ENCODE results near the gene TSPAN8.
"Not testable (repeated sequence)": the region's sequence is repeated elsewhere in the genome, so short reads cannot be mapped to it uniquely, and the experiment has no call there.

Gene TSPAN8

DNA sequence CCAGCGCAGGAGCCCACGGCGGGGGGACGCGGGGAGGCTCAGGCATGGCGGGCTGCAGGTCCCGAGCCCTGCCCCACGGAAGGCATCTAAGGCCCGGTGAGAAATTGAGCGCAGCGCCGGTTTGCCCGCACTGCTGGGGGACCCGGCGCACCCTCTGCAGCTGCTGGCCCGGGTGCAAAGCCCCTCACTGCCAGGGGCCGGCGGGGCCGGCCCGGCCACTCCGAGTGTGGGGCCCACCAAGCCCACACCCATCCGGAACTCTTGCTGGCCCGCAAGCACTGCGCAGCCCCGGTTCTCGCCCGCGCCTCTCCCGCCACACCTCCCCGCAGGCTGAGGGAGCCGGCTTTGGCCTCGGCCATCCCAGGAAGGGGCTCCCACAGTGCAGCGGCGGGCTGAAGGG, 8.5 kb upstream of the TSPAN8 start:
- no peak overlapping the region for H3K4me3 ChIP-seq (ENCODE audit: low read depth, low read length)
- DNase-seq (ENCODE audit: low read depth) = no peak
- TF ChIP-seq, protein P1, sequence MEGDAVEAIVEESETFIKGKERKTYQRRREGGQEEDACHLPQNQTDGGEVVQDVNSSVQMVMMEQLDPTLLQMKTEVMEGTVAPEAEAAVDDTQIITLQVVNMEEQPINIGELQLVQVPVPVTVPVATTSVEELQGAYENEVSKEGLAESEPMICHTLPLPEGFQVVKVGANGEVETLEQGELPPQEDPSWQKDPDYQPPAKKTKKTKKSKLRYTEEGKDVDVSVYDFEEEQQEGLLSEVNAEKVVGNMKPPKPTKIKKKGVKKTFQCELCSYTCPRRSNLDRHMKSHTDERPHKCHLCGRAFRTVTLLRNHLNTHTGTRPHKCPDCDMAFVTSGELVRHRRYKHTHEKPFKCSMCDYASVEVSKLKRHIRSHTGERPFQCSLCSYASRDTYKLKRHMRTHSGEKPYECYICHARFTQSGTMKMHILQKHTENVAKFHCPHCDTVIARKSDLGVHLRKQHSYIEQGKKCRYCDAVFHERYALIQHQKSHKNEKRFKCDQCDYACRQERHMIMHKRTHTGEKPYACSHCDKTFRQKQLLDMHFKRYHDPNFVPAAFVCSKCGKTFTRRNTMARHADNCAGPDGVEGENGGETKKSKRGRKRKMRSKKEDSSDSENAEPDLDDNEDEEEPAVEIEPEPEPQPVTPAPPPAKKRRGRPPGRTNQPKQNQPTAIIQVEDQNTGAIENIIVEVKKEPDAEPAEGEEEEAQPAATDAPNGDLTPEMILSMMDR (IDR thresholded peaks at IDR 0.05; ENCODE audit: low read depth, low read length, missing control alignments) = no peak

DNA sequence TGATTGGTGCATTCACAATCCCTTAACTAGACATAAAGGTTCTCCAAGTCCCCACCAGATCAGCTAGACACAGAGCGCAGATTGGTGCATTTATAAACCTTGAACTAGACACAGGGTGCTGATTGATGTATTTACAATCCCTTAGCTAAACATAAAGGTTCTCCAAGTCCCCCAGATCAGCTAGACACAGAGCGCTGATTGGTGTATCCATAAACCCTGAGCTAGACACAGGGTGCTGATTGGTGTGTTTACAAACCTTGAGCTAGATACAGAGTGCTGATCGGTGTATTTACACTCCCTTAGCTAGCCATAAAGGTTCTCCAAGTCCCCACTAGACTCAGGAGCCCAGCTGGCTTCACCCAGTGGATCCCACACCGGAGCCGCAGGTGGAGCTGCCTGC, 8.0 kb upstream of the TSPAN8 start:
- H3K4me3 ChIP-seq (ENCODE audit: low read depth, low read length); DNase-seq (ENCODE audit: low read depth): not testable (repeated sequence)

DNA sequence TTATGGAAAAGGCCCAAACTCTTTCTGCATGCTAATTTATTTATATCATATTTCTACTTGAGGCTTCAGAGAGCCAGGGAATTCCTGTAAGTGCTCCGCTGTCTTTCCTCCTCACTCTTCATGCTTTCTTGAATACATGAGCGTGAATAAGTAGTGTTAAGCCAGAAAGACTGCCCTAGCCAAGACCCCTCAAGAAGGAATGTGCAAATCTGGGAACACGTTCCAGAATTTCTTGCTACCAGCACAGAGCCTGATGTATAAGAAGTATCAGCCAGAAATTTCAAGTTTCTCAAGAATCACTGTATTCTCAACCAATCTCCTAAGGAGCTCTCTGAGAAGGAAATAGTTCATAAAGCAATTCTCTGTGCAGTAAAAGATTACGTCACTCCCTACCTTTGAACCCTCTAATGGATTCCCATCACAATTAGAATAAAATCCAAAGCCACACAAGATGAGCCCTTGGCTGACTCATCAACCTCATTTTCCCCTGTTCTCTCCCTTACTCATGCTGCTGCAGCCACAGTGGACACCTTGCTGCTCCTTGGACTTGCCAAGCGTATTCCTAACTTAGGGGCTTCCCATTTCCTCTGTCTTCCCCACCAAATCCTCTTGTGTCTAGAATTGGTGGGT, 6.9 kb upstream of the TSPAN8 start:
- DNase-seq (ENCODE audit: low read depth) = no peak
- TF ChIP-seq, protein P1 (IDR thresholded peaks at IDR 0.05; ENCODE audit: low read depth, low read length, missing control alignments) = no peak

DNA sequence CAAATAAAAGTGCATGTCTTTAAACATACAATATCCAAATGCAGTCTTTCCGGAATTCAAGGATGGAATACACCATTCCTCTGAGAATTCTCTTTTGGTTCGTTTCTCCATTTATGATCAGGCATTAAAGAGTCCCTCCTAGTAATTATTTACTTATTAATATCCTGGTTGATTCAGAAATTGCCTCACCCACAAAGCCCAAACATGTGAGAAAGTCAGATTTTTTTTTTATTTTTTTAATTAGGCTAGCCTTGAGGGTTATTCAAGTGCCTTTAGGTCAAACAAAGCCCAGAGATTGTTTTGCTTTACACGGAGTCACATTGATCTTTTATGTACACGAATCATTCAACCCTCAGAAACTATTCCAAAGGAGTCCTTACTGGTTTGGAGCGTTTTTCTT, 6.4 kb upstream of the TSPAN8 start:
- no peak for DNase-seq (ENCODE audit: low read depth)
- H3K4me3 ChIP-seq (ENCODE audit: low read depth, low read length) = no peak overlapping the region
- TF ChIP-seq, protein P1 (IDR thresholded peaks at IDR 0.05; ENCODE audit: low read depth, low read length, missing control alignments) = no peak

More for the DNA sequence above, 6.9 kb upstream of the TSPAN8 start:
- H3K4me3 ChIP-seq (ENCODE audit: low read depth, low read length) = no peak overlapping the region

DNA sequence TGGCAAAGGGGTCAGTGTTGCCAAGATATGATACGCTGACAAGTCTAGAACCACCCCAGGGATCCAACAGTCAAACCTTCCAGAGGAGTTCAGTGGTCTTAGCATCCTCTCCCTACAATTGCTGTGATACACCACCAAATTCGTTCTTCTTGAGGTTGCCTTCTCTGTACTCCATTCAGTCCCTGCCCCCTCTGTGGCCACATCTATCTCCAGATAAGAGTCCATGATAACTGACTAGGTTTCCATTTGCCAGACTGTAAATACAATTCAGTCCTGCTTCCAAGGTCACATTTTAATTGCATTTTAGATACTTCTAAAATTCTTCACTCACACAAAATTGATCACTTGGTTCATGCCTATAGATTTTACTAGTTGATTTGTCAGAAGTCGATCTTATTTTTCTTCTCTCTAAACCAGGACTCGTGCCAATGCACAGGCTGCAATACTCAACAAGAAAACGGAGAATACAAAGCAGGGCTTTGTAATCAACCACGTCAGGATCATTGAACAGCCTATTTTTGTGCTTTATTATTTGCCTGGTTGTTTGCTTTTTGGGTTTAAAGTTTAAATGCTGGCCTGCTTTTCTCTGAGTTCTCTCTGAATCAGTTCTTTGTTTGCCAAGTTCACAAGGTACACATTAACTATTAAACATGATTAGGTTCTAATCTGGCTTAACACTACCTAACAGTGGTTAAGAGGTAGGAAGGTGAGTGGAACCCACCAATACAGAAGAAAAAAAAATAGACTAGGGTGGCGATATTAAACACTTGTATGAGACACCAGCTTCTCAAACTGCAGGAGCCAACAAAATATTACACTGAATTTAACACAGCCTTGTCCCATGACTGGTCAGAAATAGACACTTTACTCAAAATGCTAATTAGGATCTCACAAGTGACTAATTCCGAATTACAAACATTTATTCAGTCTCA, 5.3 kb upstream of the TSPAN8 start:
- DNase-seq (ENCODE audit: low read depth) = no peak
- no peak overlapping the region for H3K4me3 ChIP-seq (ENCODE audit: low read depth, low read length)
- TF ChIP-seq, protein P1 (IDR thresholded peaks at IDR 0.05; ENCODE audit: low read depth, low read length, missing control alignments) = no peak

DNA sequence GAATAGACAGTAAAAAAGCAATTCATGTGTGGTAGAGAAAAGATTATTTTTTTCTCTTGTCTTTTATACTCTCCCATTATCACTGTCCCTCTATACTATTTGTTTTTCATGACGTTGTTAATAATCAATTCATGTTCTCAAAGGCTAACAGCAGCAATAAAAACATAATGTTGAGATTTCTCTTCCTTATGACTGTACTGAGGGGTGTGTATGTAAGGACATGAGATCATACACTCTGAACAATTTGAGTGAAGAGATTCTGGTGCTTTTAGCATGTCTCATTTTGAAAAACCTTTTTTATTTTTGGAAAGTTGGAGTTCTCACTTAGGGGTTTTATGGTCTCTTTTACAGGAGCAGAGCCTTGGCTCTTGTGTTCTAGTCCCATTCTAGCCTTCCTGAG, 3.8 kb upstream of the TSPAN8 start:
- TF ChIP-seq, protein P1 (IDR thresholded peaks at IDR 0.05; ENCODE audit: low read depth, low read length, missing control alignments) = no peak
- DNase-seq (ENCODE audit: low read depth) = no peak
- H3K4me3 ChIP-seq (ENCODE audit: low read depth, low read length) = no peak overlapping the region

DNA sequence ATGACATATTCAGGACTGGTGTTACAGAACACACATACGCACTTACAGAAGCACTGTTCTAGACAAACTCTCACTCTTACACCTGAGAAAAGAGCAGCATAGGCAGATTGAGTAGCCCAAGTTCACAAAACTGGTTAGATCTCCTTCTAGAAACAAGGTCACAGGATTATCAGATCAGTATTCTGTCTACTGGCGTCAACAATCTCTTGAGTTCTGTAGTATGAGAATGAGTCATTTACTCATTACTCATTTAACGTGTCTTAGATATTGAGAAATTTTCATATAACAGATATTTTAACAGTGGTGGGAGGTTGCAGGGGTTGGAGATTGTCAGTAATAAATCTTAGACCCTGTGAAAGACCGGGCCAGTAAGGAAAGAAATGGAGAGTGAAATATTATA, 2.8 kb upstream of the TSPAN8 start:
- TF ChIP-seq, protein P1 (IDR thresholded peaks at IDR 0.05; ENCODE audit: low read depth, low read length, missing control alignments) = no peak
- DNase-seq (ENCODE audit: low read depth) = no peak
- no peak overlapping the region for H3K4me3 ChIP-seq (ENCODE audit: low read depth, low read length)
